ENCODE results near the gene KEL. TPM values are rescaled to one million over a fixed set of nuclear protein-coding genes. Genes with fewer than 3 reads are reported as not detected.

The KEL gene
- total RNA-seq, 1 donor from 2014 or later, result 0.12 TPM

GRCh38 chr7:142919656-142920055 is 42.5 kb downstream of the KEL start:
- no peak for DNase-seq (ENCODE audit: low read depth)
- TF ChIP-seq CTCF (conservative IDR thresholded peaks at IDR 0.05; ENCODE audit: low read depth, low read length), result no peak
- H3K4me3 ChIP-seq (ENCODE audit: low read depth, low read length), result no peak overlapping the region

GRCh38 chr7:142918901-142919300 is 43.3 kb downstream of the KEL start:
- no peak overlapping the region for H3K4me3 ChIP-seq (ENCODE audit: low read depth, low read length)
- TF ChIP-seq CTCF (conservative IDR thresholded peaks at IDR 0.05; ENCODE audit: low read depth, low read length), result no peak
- no peak for DNase-seq (ENCODE audit: low read depth)

GRCh38 chr7:142917447-142917846 is 44.7 kb downstream of the KEL start:
- no peak overlapping the region for H3K4me3 ChIP-seq (ENCODE audit: low read depth, low read length)
- no peak for TF ChIP-seq CTCF (conservative IDR thresholded peaks at IDR 0.05; ENCODE audit: low read depth, low read length)
- no peak for DNase-seq (ENCODE audit: low read depth)

GRCh38 chr7:142916508-142916907 is 45.7 kb downstream of the KEL start:
- DNase-seq (ENCODE audit: low read depth), result no peak
- no peak for TF ChIP-seq CTCF (conservative IDR thresholded peaks at IDR 0.05; ENCODE audit: low read depth, low read length)
- H3K4me3 ChIP-seq (ENCODE audit: low read depth, low read length), result no peak overlapping the region

GRCh38 chr7:142915315-142915714 is 46.8 kb downstream of the KEL start:
- no peak overlapping the region for H3K4me3 ChIP-seq (ENCODE audit: low read depth, low read length)
- TF ChIP-seq CTCF (conservative IDR thresholded peaks at IDR 0.05; ENCODE audit: low read depth, low read length), result no peak
- DNase-seq (ENCODE audit: low read depth), result no peak

GRCh38 chr7:142914121-142914520 is 48.0 kb downstream of the KEL start:
- no peak overlapping the region for H3K4me3 ChIP-seq (ENCODE audit: low read depth, low read length)
- no peak for TF ChIP-seq CTCF (conservative IDR thresholded peaks at IDR 0.05; ENCODE audit: low read depth, low read length)
- no peak for DNase-seq (ENCODE audit: low read depth)

GRCh38 chr7:142913566-142913965 is 48.6 kb downstream of the KEL start:
- TF ChIP-seq CTCF (conservative IDR thresholded peaks at IDR 0.05; ENCODE audit: low read depth, low read length), result no peak
- no peak overlapping the region for H3K4me3 ChIP-seq (ENCODE audit: low read depth, low read length)
- DNase-seq (ENCODE audit: low read depth), result no peak

Measured in epithelial cell of proximal tubule (primary cell).